Loucy (cell line): ENCODE data around the gene GPATCH11.

Source experiments
- H2AFZ ChIP-seq: fragments of 200-600 bp; sonication (generic); 2 replicates; pipeline ENCODE4 v1.6.0; 2016; ENCODE audit warnings: antibody characterized with exemption, mild to moderate bottlenecking, low read length, moderate library complexity
- H3F3A ChIP-seq: fragments of 200-600 bp; 2 replicates; pipeline ENCODE4 v1.6.0; 2016; ENCODE audit warnings: antibody characterized with exemption, low read depth, mild to moderate bottlenecking
- H3K27me3 ChIP-seq: fragments of 200-600 bp; sonication (generic); 2 replicates; pipeline ENCODE4 v1.6.1; 2014; ENCODE audit warnings: low read length, mild to moderate bottlenecking; ENCODE audit not compliant: insufficient read depth, poor library complexity, severe bottlenecking
- H3K36me3 ChIP-seq: fragments of 200-600 bp; sonication (generic); 2 replicates; pipeline ENCODE4 v1.6.1; 2016; ENCODE audit warnings: low read length; ENCODE audit not compliant: insufficient read depth
- H3K4me1 ChIP-seq: fragments of 200-600 bp; sonication (generic); 2 replicates; pipeline ENCODE4 v1.5.1; 2014; ENCODE audit warnings: low read length, mild to moderate bottlenecking; ENCODE audit not compliant: insufficient read depth, poor library complexity, severe bottlenecking
- H3K4me2 ChIP-seq: fragments of 200-600 bp; sonication (generic); 2 replicates; pipeline ENCODE4 v1.6.0; 2014; ENCODE audit warnings: antibody characterized with exemption, low read length, low read depth, mild to moderate bottlenecking; ENCODE audit not compliant: poor library complexity, severe bottlenecking
- H3K4me3 ChIP-seq: fragments of 200-600 bp; sonication (generic); 2 replicates; pipeline ENCODE4 v1.5.1; 2014; ENCODE audit warnings: low read length, mild to moderate bottlenecking, mixed read lengths; ENCODE audit not compliant: poor library complexity, severe bottlenecking
- H3K79me2 ChIP-seq: fragments of 200-600 bp; sonication (generic); 2 replicates; pipeline ENCODE4 v1.6.1; 2014; ENCODE audit warnings: low read length; ENCODE audit not compliant: insufficient read depth
- H3K9ac ChIP-seq: fragments of 200-600 bp; sonication (generic); 2 replicates; pipeline ENCODE4 v1.6.0; 2014; ENCODE audit warnings: mild to moderate bottlenecking, low read depth, low read length, moderate library complexity; ENCODE audit not compliant: poor library complexity, severe bottlenecking
- H3K9me2 ChIP-seq: fragments of 200-600 bp; sonication (generic); replicated peaks from 2 replicates; pipeline ENCODE4 v1.6.1; 2016; ENCODE audit warnings: low read depth, low read length, mixed read lengths
- H3K9me3 ChIP-seq: fragments of 200-600 bp; sonication (generic); 2 replicates; pipeline ENCODE4 v1.6.1; 2014; ENCODE audit warnings: mild to moderate bottlenecking, antibody characterized with exemption, low read length, low read depth; ENCODE audit not compliant: insufficient read depth
- H4K20me1 ChIP-seq: fragments of 200-600 bp; sonication (generic); 2 replicates; pipeline ENCODE4 v1.6.0; 2014; ENCODE audit warnings: antibody characterized with exemption, low read length, mild to moderate bottlenecking; ENCODE audit not compliant: insufficient read depth, poor library complexity, severe bottlenecking
- CTCF ChIP-seq: fragments of 200-600 bp; sonication (generic); conservative IDR thresholded peaks from 2 replicates; pipeline ENCODE4 v1.5.1; 2014; ENCODE audit warnings: mild to moderate bottlenecking, antibody characterized with exemption, low read length
- EZH2phosphoT487 ChIP-seq: fragments of 200-600 bp; IDR thresholded peaks from 2 replicates; pipeline ENCODE4 v1.6.1; 2018; ENCODE audit warnings: antibody characterized with exemption, mild to moderate bottlenecking, moderate library complexity, borderline replicate concordance

GPATCH11 gene

DNA sequence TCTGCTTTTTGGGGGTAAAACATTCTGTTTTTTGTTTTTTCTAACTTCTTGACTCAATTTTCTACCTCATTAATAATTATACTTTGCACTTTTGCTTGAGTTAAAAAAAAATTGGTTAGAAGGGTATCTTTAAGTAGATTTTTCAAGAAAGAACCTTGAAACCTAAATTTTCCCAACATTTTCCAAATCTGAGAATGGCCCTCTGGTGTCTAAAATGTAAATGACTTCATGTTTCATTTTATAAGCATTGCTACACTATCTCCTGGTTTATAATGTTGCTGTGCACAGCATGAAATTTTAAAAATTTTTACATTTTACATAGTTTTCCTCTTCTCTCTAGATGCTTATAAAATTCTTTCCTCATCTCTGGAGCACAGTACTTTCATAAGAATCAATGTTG is 58.2 kb downstream of the GPATCH11 start:
- Histone ChIP-seq H4K20me1 (no peaks in the 10 kb centered on the region), H3K9ac (no peak overlapping the region), H2AFZ (no peak overlapping the region), H3K9me2 (no peaks in the 10 kb centered on the region), H3K27me3 (no peaks in the 10 kb centered on the region), H3K79me2 (no peaks in the 10 kb centered on the region), H3F3A (no peaks in the 10 kb centered on the region), H3K9me3 (no peaks in the 10 kb centered on the region), H3K36me3 (peaks cover 36% of the 10 kb centered on the region; the same call in 1 of the 2 replicates), H3K4me2 (no peak overlapping the region), H3K4me1 (no peaks in the 10 kb centered on the region), H3K4me3 (no peak overlapping the region)
- TF ChIP-seq EZH2phosphoT487 = no peak
- TF ChIP-seq CTCF = no peak

DNA sequence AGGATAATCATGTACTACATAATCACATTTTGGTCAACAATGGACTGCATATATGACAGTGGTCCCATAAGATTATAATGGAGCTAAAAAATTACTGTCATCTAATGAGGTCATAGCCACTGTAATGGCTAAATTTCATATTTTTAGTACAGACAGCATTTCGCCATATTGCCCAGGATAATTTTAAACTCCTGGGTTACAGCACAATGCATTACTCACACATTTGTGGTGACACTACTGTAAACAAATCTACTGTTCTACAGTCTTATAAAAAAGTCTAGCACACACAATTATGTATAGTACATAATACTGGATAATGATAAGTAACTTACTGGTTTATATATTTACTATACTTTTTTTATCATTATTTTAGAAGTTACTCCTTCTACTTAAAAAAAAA is 59.7 kb downstream of the GPATCH11 start:
- H3F3A ChIP-seq = no peaks in the 10 kb centered on the region
- H4K20me1 ChIP-seq = no peaks in the 10 kb centered on the region
- H2AFZ ChIP-seq = no peak overlapping the region
- no peak for TF ChIP-seq CTCF
- TF ChIP-seq EZH2phosphoT487 = no peak
- H3K9me3 ChIP-seq = no peaks in the 10 kb centered on the region
- H3K4me1 ChIP-seq = no peaks in the 10 kb centered on the region
- H3K9me2 ChIP-seq = no peaks in the 10 kb centered on the region
- H3K79me2 ChIP-seq = no peaks in the 10 kb centered on the region
- no peak overlapping the region for H3K4me3 ChIP-seq
- no peak overlapping the region for H3K9ac ChIP-seq
- H3K4me2 ChIP-seq = no peak overlapping the region
- no peaks in the 10 kb centered on the region for H3K27me3 ChIP-seq
- H3K36me3 ChIP-seq = peaks cover 35% of the 10 kb centered on the region; the same call in 1 of the 2 replicates

GRCh38 chr2:37146062-37146461 is 61.7 kb downstream of the GPATCH11 start:
- peaks cover 30% of the 10 kb centered on the region; the same call in 1 of the 2 replicates for H3K36me3 ChIP-seq
- peaks cover 14% of the 10 kb centered on the region for H3K4me1 ChIP-seq
- H3K9me2 ChIP-seq = no peaks in the 10 kb centered on the region
- no peaks in the 10 kb centered on the region for H3K9me3 ChIP-seq
- H2AFZ ChIP-seq = no peak overlapping the region
- H3K27me3 ChIP-seq = no peaks in the 10 kb centered on the region
- no peaks in the 10 kb centered on the region for H3F3A ChIP-seq
- H3K9ac ChIP-seq = no peak overlapping the region
- no peak for TF ChIP-seq EZH2phosphoT487
- H4K20me1 ChIP-seq = peaks cover 8% of the 10 kb centered on the region
- H3K4me2 ChIP-seq = no peak overlapping the region
- H3K79me2 ChIP-seq = peaks cover 8% of the 10 kb centered on the region
- H3K4me3 ChIP-seq = no peak overlapping the region

DNA sequence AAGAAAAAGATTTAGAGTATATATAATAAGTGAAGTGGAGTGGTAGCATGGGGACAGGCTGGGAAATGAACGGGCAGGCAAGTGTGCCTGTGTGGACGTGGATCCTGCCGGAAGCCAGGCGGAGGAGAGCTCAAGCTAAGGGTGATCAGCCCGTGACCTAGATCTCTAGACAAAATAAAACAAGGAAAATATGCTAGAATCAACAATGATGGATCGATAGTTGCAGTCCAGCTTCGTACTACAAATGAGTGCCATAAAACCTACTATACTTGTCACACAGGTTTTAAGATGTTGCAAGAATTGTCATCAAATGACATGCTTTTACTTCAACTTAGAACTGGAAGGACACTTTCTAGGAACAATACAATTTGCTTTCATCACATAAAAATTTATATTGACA is 64.0 kb downstream of the GPATCH11 start:
- Histone ChIP-seq H3K4me2 (no peak overlapping the region), H3K4me1 (peaks cover 21% of the 10 kb centered on the region), H2AFZ (no peak overlapping the region), H3K27me3 (no peaks in the 10 kb centered on the region), H3K36me3 (peaks cover 30% of the 10 kb centered on the region; the same call in 1 of the 2 replicates), H3K9me3 (no peaks in the 10 kb centered on the region), H3F3A (no peaks in the 10 kb centered on the region), H3K9ac (no peak overlapping the region), H3K9me2 (no peaks in the 10 kb centered on the region), H3K79me2 (peaks cover 30% of the 10 kb centered on the region), H4K20me1 (peaks cover 19% of the 10 kb centered on the region), H3K4me3 (no peak overlapping the region)
- no peak for TF ChIP-seq CTCF
